Measurements from ENCODE around the gene KRTDAP.
"Not testable (repeated sequence)": the region's sequence is repeated elsewhere in the genome, so short reads cannot be mapped to it uniquely, and the experiment has no call there.

Gene KRTDAP

GRCh38 chr19:35483089-35483488, 7.2 kb downstream of the KRTDAP start:
- no peak for DNase-seq

- DNase-seq, result no peak
Observed at GRCh38 chr19:35478794-35479677, 11.2 kb downstream of the KRTDAP start.

- DNase-seq, result no peak
Observed at GRCh38 chr19:35476149-35476548, 14.1 kb downstream of the KRTDAP start.

GRCh38 chr19:35474594-35474993, 15.7 kb downstream of the KRTDAP start:
- not testable (repeated sequence) for DNase-seq

GRCh38 chr19:35474104-35474503, 16.2 kb downstream of the KRTDAP start:
- DNase-seq, result no peak

- no peak for DNase-seq
Observed at GRCh38 chr19:35471946-35472345, 18.3 kb downstream of the KRTDAP start.

- DNase-seq, result not testable (repeated sequence)
Observed at GRCh38 chr19:35471075-35471474, 19.2 kb downstream of the KRTDAP start.

- no peak for DNase-seq
Observed at GRCh38 chr19:35470128-35470527, 20.1 kb downstream of the KRTDAP start.

- DNase-seq, result peak; percentile 2
Observed at GRCh38 chr19:35468637-35469036, 21.6 kb downstream of the KRTDAP start.

- no peak for DNase-seq
Observed at GRCh38 chr19:35466259-35466658, 24.0 kb downstream of the KRTDAP start.

- not testable (repeated sequence) for DNase-seq
Observed at GRCh38 chr19:35462956-35463355, 27.3 kb downstream of the KRTDAP start.

GRCh38 chr19:35462476-35462953, 27.7 kb downstream of the KRTDAP start:
- no peak for DNase-seq

- not testable (repeated sequence) for DNase-seq
Observed at GRCh38 chr19:35461788-35462187, 28.5 kb downstream of the KRTDAP start.

- DNase-seq, result no peak
Observed at GRCh38 chr19:35461060-35461459, 29.2 kb downstream of the KRTDAP start.

- no peak for DNase-seq
Observed at GRCh38 chr19:35460608-35461007, 29.7 kb downstream of the KRTDAP start.

GRCh38 chr19:35459414-35460082, 30.7 kb downstream of the KRTDAP start:
- no peak for DNase-seq

- no peak for DNase-seq
Observed at GRCh38 chr19:35458731-35459391, 31.4 kb downstream of the KRTDAP start.

- DNase-seq, result no peak
Observed at GRCh38 chr19:35458192-35458591, 32.1 kb downstream of the KRTDAP start.

GRCh38 chr19:35457173-35457572, 33.1 kb downstream of the KRTDAP start:
- no peak for DNase-seq

GRCh38 chr19:35455616-35456201, 34.6 kb downstream of the KRTDAP start:
- DNase-seq, result no peak

- DNase-seq, result no peak
Observed at GRCh38 chr19:35454663-35455062, 35.6 kb downstream of the KRTDAP start.

GRCh38 chr19:35451338-35452096, 38.7 kb downstream of the KRTDAP start:
- no peak for DNase-seq

All from fibroblast of upper back skin (primary cell).